Gastrocnemius medialis (tissue), 4 donors: ENCODE data around the gene MAEA. TPM values are rescaled to one million over a fixed set of nuclear protein-coding genes. Genes with fewer than 3 reads are reported as not detected.

Experiments
- ATAC-seq, 2 donors: fragments of 150-250 bp; one replicate each; pipeline ENCODE4 v1.9.1; 2016
- DNase-seq, 2 donors: peaks; one replicate each; pipeline ENCODE4 v3.0.0-alpha.2; 2019
- H3K27ac ChIP-seq, 4 donors: fragments of 200-600 bp; sonication (generic); 1 replicate in 1 of 4; 2 replicates in 3 of 4; pipeline ENCODE4 v1.5.1; 2016 to 2018; ENCODE audit warnings: mild to moderate bottlenecking in 2 of 4, moderate library complexity in 1 of 4
- H3K27me3 ChIP-seq, 3 donors: fragments of 200-600 bp; sonication (generic) in 2 of 3; 1 replicate in 1 of 3; 2 replicates in 2 of 3; pipeline versions ENCODE4 v1.5.1 to v1.6.0; 2016 to 2019; ENCODE audit warnings: mild to moderate bottlenecking in 1 of 3, moderate library complexity in 1 of 3
- H3K36me3 ChIP-seq, 2 donors: fragments of 200-600 bp; sonication (generic) in 1 of 2; one replicate each; pipeline ENCODE4 v1.5.1; 2017 to 2018
- H3K4me1 ChIP-seq, 2 donors: fragments of 200-600 bp; sonication (generic) in 1 of 2; one replicate each; pipeline ENCODE4 v1.5.1; 2016 to 2017; ENCODE audit warnings: mild to moderate bottlenecking in 2 of 2
- H3K4me3 ChIP-seq, 4 donors: fragments of 200-600 bp; sonication (generic) in 3 of 4; 1 replicate in 1 of 4; 2 replicates in 3 of 4; pipeline ENCODE4 v1.5.1; 2016 to 2019; ENCODE audit warnings: mild to moderate bottlenecking in 2 of 4
- H3K9me3 ChIP-seq, 3 donors: fragments of 200-600 bp; sonication (generic) in 2 of 3; 1 replicate in 1 of 3; 2 replicates in 2 of 3; pipeline ENCODE4 v1.5.1; 2016 to 2019
- POLR2A ChIP-seq, 2 donors: fragments of 450-650 bp; IDR thresholded peaks; one replicate each; pipeline ENCODE4 v1.6.1; 2017; ENCODE audit warnings: antibody characterized with exemption in 2 of 2, mild to moderate bottlenecking in 2 of 2, moderate library complexity in 2 of 2
- in situ Hi-C, 4 donors: fragments of 200-750 bp; cut with MboI; loops; one replicate each; pipeline versions ENCODE4 v1.15.0 to v1.8.0; 2017; ENCODE audit warnings: low sequenced_read_pairs in 4 of 4
- intact Hi-C: fragments of 100-400 bp; cut with DNase I; formaldehyde crosslinking; loops from one replicate; pipeline ENCODE4 v1.15.1; 2023; ENCODE audit warnings: low total_unique reads
- total RNA-seq, 4 donors: library from RNA; depleted of rRNA; stranded (reverse); fragments of >200 nt; gene quantifications; one replicate each; pipeline versions ENCODE4 v1.1.0 to v1.2.3, GENCODE V29; 2016
- TF ChIP-seq, protein P1 (sequence below), 5 experiments: fragments of 450-650 bp in 3 of 5; fragments of 200-600 bp in 2 of 5; sonication (generic) in 2 of 5; IDR thresholded peaks in 4 of 5; conservative IDR thresholded peaks in 1 of 5; 1 replicate in 4 of 5; 2 replicates in 1 of 5; pipeline ENCODE4 v1.5.1; 2016 to 2019; ENCODE audit warnings: antibody characterized with exemption in 5 of 5, mild to moderate bottlenecking in 3 of 5, moderate library complexity in 3 of 5

The MAEA gene
- total RNA-seq, 4 donors from 2014 or later = 30.0 to 42.7 (median 34.3) TPM

GRCh38 chr4:1382776-1383727 is 93.4 kb downstream of the MAEA start:
- TF ChIP-seq, protein P1, sequence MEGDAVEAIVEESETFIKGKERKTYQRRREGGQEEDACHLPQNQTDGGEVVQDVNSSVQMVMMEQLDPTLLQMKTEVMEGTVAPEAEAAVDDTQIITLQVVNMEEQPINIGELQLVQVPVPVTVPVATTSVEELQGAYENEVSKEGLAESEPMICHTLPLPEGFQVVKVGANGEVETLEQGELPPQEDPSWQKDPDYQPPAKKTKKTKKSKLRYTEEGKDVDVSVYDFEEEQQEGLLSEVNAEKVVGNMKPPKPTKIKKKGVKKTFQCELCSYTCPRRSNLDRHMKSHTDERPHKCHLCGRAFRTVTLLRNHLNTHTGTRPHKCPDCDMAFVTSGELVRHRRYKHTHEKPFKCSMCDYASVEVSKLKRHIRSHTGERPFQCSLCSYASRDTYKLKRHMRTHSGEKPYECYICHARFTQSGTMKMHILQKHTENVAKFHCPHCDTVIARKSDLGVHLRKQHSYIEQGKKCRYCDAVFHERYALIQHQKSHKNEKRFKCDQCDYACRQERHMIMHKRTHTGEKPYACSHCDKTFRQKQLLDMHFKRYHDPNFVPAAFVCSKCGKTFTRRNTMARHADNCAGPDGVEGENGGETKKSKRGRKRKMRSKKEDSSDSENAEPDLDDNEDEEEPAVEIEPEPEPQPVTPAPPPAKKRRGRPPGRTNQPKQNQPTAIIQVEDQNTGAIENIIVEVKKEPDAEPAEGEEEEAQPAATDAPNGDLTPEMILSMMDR (IDR thresholded peaks at IDR 0.05 in 4 of 5, conservative IDR thresholded peaks at IDR 0.05 in 1 of 5) = no peak
- no peak for TF ChIP-seq POLR2A (IDR thresholded peaks at IDR 0.05)
- H3K36me3 ChIP-seq = peaks cover 0 to 40% of the 10 kb centered on the region in 2 donors

DNA sequence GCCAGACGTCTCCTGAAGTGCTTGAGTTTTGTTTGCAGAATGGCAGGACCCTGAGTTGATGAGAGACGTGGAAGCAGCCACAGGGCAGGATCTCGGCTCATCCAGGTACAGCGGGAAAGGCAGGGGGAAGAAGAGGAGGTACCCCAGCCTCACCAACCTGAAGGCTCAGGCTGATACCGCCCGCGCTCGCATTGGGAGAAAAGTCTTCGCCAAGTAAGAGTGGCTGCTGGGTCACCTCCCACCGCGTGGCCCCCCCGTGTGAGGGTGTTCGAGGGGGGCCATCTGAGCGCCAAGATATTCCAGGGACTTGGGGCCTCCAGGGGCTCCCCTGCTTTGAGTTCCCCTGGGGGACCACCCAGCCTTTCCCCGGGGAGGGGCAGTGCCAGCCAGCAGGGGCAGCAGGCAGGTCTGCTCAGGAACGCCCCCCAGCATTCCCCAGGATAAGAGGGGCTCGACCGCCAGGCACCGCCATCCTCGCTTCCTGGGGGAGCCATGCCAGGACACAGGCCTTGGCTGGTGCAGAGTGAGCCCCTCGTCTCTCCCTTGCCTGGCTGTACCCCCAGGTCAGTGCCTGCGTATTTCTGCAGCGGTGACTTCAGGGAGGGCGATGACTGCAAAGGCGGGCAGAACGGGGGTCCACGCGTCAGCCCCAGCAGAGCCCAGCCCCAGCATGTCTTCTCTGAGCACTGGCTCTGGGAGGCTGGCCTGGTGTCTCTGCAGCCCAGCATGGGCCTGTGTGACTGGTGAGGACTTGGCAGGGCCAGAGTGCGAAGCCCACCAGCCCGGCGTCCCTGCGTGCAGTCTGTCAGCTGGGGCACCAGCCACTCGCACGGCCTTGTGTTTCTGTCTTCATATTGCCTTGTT is 94.3 kb downstream of the MAEA start:
- DNase-seq = no peak
- TF ChIP-seq POLR2A (IDR thresholded peaks at IDR 0.05) = no peak
- TF ChIP-seq, protein P1 (IDR thresholded peaks at IDR 0.05 in 4 of 5, conservative IDR thresholded peaks at IDR 0.05 in 1 of 5) = no peak
- Histone ChIP-seq H3K27me3 (no peaks in the 10 kb centered on the region), H3K4me3 (no peak overlapping the region), H3K27ac (no peak overlapping the region), H3K36me3 (peaks cover 0 to 45% of the 10 kb centered on the region in 2 donors), H3K9me3 (no peaks in the 10 kb centered on the region), H3K4me1 (no peaks in the 10 kb centered on the region)
- in situ Hi-C loops (no loop called here), intact Hi-C loops (no loop called here)
- ATAC-seq = no peak

More at GRCh38 chr4:1382776-1383727, 93.4 kb downstream of the MAEA start:
- DNase-seq (no peak), ATAC-seq (no peak)
- Histone ChIP-seq H3K4me1 (no peaks in the 10 kb centered on the region), H3K27ac (no peak overlapping the region), H3K27me3 (no peaks in the 10 kb centered on the region), H3K9me3 (no peaks in the 10 kb centered on the region), H3K4me3 (no peak overlapping the region)
- in situ Hi-C loops (no loop called here), intact Hi-C loops (no loop called here)

- intact Hi-C loops = no loop called here
- H3K36me3 ChIP-seq = peaks cover 0 to 45% of the 10 kb centered on the region in 2 donors
- TF ChIP-seq POLR2A (IDR thresholded peaks at IDR 0.05) = no peak
- TF ChIP-seq, protein P1 (IDR thresholded peaks at IDR 0.05 in 4 of 5, conservative IDR thresholded peaks at IDR 0.05 in 1 of 5) = no peak
- H3K27ac ChIP-seq = no peak overlapping the region
- H3K4me1 ChIP-seq = no peaks in the 10 kb centered on the region
- no peak for ATAC-seq
- no peak overlapping the region for H3K4me3 ChIP-seq
- no peak for DNase-seq
- H3K9me3 ChIP-seq = no peaks in the 10 kb centered on the region
- H3K27me3 ChIP-seq = no peaks in the 10 kb centered on the region
- in situ Hi-C loops = no loop called here
Measured at GRCh38 chr4:1384675-1385372, 95.1 kb downstream of the MAEA start.
